ENCODE measurements around the gene IQCM.

GRCh38 chr4:149700272-149700671 lies 115.4 kb downstream of the IQCM start:
- TF ChIP-seq CTCF (IDR thresholded peaks at IDR 0.05) = no peak
- TF ChIP-seq POLR2A (IDR thresholded peaks at IDR 0.05) = no peak

All from heart left ventricle (tissue), 13 donors.